AG08396 (cell line): ENCODE measurements around the gene GMDS.
A peak's percentile ranks its signal among the peaks of the same experiment; 100 is the strongest.

Experiments
- DNase-seq: peaks from one replicate; pipeline ENCODE4 v3.0.0; 2012; ENCODE audit warnings: low spot score, mixed read lengths

GMDS gene

DNA sequence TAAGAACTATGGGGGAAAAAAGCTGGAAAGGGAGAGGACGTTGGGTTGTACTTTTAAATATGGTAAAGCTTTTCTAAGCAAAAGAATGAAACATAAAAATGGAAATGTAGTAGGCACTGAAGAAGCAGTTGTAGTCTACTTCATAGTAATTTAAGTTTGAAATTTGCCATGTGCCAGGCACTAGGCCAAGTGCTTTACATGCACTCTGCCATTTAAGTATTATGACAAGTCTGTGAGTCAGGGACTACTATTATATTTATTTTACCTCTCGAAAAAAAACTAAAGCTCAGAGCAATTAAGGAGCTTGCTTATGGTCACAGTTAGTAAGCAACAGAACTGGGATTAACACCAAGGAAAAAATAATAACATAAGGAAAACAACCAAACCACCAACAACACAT, 257.8 kb downstream of the GMDS start:
- no peak for DNase-seq

DNA sequence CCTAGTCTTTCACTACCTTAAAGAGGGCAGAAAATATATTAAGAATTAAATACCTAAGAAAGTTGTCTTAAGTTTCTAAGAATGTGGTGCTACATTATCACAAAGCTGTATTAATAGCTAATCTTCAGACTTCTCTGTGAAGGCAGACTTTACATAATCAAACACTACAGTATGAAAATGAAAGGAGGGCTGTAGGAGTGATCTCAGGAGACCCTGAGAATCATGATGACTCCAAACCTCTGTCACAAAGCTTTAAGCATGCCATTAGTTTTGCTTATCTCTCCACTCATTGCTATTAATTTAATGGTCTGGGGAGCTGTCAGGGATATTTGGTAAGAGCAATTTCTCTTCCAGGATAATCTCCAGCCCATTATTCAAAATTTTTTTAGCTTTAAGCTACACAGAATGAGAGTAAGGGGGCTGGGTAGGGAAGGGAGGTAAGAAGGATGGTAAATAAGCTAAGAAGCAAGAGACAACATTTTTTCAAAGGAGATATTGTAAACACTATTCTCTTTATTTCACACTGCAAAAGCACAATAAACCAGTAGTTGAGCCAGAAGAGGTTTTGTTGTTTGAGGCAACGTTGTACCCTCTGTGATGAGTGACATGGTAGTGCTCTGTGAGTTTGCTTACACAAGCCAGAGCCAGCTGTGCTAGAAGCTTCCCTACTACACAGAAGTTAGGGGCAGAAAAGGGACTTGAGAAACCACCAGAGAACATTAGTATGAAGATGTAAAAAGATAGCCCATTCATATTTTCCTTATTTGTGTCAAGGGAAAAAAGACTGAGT, 258.8 kb downstream of the GMDS start:
- DNase-seq: no peak

DNA sequence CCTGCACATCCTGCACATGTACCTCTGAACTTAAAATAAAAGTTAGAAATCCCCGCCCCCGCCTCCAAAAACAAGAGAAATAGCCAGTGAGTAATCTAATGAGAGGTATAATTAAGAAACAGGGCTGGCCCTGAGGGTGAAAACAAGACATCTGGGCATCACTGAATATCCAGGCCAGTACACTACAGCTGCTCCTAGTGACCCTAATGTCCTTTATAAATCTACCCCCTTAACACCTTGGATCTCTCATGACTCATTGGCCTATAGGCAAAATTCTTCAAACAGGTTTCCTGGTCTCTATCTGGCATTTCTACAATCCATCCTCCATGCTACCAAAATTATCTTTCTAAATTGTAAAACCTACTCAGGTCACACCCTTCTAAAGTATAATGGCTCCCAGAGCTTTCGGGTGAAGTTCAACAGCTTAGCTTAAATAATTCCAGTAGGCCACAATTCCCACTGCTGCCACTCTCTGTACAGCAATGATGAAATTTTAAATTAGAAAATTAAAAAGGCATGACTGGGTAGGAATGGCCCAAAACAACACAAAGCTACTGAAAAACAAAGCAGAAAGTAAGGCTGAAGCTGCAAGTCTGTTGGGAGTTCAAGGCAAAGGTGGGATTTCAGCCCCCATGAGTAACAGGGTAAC, 260.9 kb downstream of the GMDS start:
- DNase-seq: no peak

GRCh38 chr6:1983850-1984249, 261.6 kb downstream of the GMDS start:
- no peak for DNase-seq

DNA sequence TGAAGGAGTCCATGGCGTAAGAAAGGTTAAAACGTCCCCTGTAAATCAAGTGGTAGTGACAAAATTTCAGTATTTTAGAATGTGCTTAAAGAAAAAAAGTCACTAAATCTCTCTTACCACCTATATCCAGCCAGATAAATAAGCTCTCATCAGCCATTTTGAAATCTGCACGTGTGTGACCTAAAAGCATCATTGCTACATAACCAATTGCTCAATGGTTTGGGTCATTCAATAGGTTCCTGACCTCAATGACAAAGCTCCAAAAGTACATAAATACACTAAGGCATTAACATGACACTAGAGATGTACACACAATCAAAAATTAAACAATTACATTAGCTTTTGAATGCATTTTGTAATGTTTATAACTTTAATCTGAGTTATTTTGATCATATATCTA, 272.4 kb downstream of the GMDS start:
- no peak for DNase-seq

DNA sequence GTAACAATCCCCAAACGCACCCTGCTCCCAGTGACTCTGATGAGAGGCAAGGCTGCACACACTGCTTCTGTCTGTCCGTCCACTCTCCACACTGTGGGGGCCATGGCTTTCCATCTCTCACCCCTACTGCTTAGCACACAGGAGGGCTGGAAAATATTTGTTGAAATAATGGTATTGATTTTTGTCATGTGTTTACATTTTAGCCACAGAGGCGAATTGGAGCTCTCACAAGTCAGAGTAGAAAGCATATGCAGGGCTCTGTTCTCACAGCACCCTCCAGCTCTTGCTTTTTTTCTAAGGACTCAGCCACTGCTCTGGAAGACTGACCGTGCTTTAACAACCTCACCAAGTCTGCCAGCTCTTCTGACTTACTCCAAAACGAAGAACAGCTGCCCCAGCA, 273.8 kb downstream of the GMDS start:
- DNase-seq: no peak

DNA sequence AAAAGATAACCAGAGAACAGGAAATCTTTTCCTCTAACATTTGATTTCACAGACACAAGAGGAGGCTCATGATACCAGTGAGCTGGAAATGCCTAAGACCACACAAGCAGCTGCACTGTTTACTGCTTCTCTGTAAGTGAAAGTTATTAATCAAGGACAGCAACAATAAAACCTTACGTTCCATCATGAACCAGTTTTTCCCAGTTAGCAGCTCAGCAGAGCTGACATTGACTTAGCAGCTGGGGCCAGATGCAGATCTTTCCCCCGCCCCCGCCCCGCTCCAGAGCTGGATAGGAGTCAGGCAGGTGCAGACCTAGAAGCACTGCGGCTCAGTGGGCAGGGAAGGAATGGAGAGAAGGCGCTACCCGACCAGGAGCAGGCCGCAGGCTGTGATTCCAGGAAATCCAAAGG, 275.2 kb downstream of the GMDS start:
- DNase-seq: no peak

GRCh38 chr6:1966713-1967112, 278.7 kb downstream of the GMDS start:
- no peak for DNase-seq

- DNase-seq: no peak
Measured at GRCh38 chr6:1965596-1966224, 279.7 kb downstream of the GMDS start.

DNA sequence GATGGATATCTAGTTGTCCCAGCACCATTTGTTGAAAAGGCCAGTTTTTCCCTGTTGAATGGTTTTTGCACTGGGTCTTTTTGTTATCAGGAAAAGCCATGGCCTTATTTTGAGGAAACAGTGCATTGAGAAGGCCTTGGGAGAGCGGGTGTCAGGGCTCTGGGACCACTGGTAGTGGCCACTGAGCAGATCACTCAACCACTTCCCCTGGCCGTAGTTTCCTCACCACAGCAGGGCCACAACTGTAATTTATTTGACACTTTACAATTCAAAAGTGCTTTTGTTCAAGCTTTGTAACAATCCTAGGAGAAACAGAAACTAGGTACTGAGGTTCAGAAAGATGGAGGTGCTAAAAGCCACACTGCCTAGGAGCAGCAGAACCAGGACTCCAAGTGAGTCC, 281.8 kb downstream of the GMDS start:
- DNase-seq: no peak

DNA sequence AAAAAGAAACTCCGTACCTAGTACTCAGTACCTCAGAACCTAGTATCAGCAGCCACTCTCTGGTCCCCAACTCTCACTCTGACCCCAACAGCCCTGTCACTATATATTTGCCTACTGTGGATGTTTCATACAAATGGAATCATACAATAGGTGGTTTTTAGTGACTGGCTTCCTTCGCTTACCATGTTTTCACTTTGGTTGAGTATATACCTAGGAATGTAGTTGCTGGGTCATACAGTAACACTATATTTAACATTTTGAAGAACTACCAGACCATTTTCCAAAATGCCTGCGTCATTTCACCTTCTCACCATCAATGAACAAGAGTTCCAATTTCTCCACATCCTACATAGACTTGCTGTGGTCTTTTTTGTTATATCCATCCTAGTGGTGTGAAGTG, 283.2 kb downstream of the GMDS start:
- DNase-seq: no peak

GRCh38 chr6:1960486-1961142, 284.8 kb downstream of the GMDS start:
- DNase-seq: no peak

DNA sequence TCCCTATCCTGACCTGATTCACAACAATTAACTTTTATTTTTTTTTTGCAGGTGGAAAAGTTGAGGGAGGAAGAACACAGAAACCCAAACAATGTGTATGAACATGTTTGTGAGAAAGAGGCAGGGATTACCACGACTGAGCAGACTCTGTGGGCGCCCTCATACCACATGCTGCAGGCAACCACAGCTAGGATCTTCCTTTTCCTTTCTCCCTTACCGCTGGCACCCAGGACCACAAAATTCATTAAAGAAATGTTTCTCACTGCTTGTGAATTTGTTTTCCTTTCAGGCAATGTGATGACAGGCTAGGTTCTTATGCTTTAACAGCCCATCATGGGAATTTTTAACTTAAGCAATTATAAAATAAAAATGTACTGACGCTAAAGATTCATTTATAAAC, 287.1 kb downstream of the GMDS start:
- DNase-seq: no peak

DNA sequence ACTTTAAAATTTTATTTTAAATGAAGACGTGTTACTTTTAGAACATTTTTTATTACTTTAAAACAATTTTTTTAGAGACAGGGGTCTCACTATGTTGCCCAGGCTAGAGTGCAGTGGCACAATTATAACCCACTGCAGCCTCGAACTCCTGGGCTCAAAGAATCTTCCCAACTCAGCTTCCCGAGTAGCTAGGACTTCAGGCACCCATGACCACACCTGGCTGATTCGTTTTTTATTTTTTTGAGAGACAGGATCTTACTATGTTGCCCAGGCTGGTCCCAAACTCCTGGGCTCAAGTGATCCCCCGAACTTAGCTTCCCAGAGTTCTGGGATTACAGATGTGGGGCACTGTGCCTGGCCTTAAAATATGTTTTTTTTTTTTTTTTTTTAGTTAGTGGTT, 287.7 kb downstream of the GMDS start:
- no peak for DNase-seq

DNA sequence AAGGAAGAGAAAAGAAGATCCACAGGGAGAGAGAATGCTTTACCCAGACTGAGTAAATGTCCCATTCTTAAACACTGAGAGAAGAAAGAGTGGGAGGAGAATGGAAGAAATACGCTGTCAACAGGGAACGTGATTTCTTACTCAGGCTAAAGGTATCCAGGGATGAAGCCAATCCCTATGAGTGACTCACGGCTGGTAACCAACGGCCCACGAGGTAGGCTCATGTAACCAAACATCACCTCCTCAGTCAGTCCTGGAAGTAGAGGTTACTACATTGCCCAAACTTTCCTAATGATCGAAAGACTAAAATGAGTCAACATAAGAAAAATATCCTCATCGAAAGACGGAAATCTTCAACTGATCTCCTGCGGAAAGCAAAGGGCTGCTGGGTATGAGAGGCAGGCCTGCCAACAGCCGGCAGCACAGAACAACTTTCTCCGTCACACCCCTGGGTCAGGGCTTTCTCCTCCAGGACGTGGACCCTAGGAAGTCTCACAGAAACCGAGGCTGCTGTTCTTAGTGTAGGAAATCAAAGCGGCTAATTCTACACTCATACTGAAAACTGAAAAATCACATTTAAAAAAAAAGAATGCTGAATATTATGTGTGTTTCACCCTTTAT, 292.6 kb downstream of the GMDS start:
- DNase-seq: peak; percentile 74

DNA sequence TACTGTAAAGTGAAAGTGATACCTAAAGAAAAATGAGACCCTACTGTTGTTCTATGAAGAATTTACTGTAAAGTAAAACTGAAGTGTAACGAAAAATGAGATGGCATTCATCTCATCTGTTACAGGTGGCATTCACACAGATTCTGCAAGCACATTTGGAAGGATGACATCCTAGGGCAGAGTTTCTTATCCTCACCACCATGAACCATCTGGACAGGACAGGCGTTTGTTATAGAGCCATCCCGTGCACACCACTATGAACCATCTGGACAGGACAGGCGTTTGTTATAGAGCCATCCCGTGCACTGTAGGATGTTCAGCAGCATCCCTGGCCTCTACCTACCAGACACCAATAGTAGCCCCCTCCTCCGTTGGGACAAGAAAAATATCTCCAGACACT, 294.8 kb downstream of the GMDS start:
- no peak for DNase-seq

GRCh38 chr6:1949538-1949937, 295.9 kb downstream of the GMDS start:
- DNase-seq: no peak

DNA sequence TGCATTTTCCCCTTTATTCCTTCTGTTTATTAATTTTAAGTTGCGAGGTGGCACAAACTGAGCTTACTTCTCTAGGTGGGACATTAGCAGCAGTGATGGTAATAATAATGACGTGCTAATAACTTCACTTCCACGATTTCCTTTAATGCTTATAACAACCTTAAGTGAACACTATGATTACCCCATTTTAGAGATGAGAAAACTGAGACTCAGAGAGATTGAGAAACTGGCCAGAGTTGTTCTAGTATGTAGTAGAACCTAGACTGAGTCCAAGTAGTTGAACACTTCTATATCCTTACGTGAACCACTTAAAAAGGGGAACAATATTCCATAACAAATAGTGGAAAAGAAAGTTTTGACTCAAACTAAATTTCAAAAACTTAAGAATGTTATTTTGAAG, 297.5 kb downstream of the GMDS start:
- DNase-seq: no peak

DNA sequence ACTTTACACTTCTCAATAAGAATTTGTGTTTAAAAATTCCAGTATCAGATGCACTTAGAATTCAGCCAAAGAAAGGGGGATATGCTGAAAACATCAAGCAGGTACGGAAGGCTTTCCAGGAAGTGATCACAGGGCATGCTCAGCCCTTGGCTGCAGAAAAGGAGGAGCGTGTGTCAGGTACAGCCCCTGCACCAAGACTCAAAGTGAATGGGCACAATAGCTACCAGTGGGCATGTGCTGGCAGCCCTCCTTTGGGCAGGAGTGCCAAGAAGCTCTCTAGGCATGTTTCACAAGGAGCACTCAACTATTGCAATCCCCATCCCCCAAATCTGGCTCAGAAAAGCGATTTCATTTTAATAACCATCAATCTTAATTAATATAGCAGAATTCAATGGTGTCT, 298.8 kb downstream of the GMDS start:
- DNase-seq: no peak

- DNase-seq: no peak
Measured at GRCh38 chr6:1945235-1945832, 300.1 kb downstream of the GMDS start.

DNA sequence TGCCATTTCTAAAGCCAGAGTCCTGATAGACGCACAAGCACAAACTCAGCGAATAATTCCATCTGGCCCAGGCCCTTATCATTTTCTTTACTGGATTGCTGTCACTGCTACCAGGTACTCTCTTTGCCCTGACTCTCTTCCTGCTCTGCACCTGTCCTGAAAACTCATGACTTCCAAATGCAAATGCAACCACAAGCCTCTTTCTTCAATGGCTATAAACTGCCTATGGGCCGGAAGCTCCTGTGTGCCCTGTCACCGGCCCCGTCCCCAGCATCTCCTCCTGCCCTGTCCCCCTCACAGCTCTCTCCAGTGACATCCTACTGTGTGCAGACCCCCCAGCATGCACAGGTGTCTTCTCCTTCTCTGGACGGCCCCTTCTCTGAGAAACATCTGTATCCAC, 302.6 kb downstream of the GMDS start:
- no peak for DNase-seq

- DNase-seq: no peak
Measured at GRCh38 chr6:1941534-1941933, 303.9 kb downstream of the GMDS start.
